Measurements from ENCODE around the gene NTN3.

The NTN3 gene

GRCh38 chr16:2466667-2467527 lies 4.2 kb upstream of the NTN3 start:
- no peak for DNase-seq (ENCODE audit: low read depth in 3 of 3)

- DNase-seq (ENCODE audit: low read depth in 3 of 3) = no peak
Measured at GRCh38 chr16:2467528-2468232, 3.4 kb upstream of the NTN3 start.

- DNase-seq (ENCODE audit: low read depth in 3 of 3) = no peak
Measured at GRCh38 chr16:2468233-2468724, 2.8 kb upstream of the NTN3 start.

- no peak for DNase-seq (ENCODE audit: low read depth in 3 of 3)
Measured at GRCh38 chr16:2468725-2469398, 2.2 kb upstream of the NTN3 start.

GRCh38 chr16:2469399-2470233 lies 1.5 kb upstream of the NTN3 start:
- DNase-seq (ENCODE audit: low read depth in 3 of 3) = no peak

GRCh38 chr16:2470234-2470601 lies 879 bp upstream of the NTN3 start:
- no peak for DNase-seq (ENCODE audit: low read depth in 3 of 3)

- no peak for DNase-seq (ENCODE audit: low read depth in 3 of 3)
Measured at GRCh38 chr16:2470603-2471015, 488 bp upstream of the NTN3 start.

GRCh38 chr16:2471653-2472487 lies 773 bp downstream of the NTN3 start:
- DNase-seq (ENCODE audit: low read depth in 3 of 3) = no peak

- no peak for DNase-seq (ENCODE audit: low read depth in 3 of 3)
Measured at GRCh38 chr16:2472488-2472864, 1.4 kb downstream of the NTN3 start.

- no peak for DNase-seq (ENCODE audit: low read depth in 3 of 3)
Measured at GRCh38 chr16:2472885-2473445, 1.9 kb downstream of the NTN3 start.

- no peak for DNase-seq (ENCODE audit: low read depth in 3 of 3)
Measured at GRCh38 chr16:2473446-2473926, 2.4 kb downstream of the NTN3 start.

GRCh38 chr16:2473999-2474876 lies 3.1 kb downstream of the NTN3 start:
- peak; percentile 34 to 42 (median 41) for DNase-seq (ENCODE audit: low read depth in 3 of 3)

GRCh38 chr16:2474877-2475412 lies 3.8 kb downstream of the NTN3 start, which contains the start of gene TBC1D24:
TBC1D24 (plus strand) TSS chr16:2475127; CDS start chr16:2496149, 21,022 bp downstream.
- DNase-seq (ENCODE audit: low read depth in 3 of 3) = peak; percentile 64 to 68 (median 65)

GRCh38 chr16:2475413-2476344 lies 4.6 kb downstream of the NTN3 start:
- DNase-seq (ENCODE audit: low read depth in 3 of 3) = no peak

- no peak for DNase-seq (ENCODE audit: low read depth in 3 of 3)
Measured at GRCh38 chr16:2476345-2476720, 5.2 kb downstream of the NTN3 start.

GRCh38 chr16:2476741-2477140 lies 5.6 kb downstream of the NTN3 start:
- DNase-seq (ENCODE audit: low read depth in 3 of 3) = no peak

- DNase-seq (ENCODE audit: low read depth in 3 of 3) = no peak
Measured at GRCh38 chr16:2477327-2477726, 6.2 kb downstream of the NTN3 start.

GRCh38 chr16:2478279-2478678 lies 7.2 kb downstream of the NTN3 start:
- DNase-seq (ENCODE audit: low read depth in 3 of 3) = no peak
